ENCODE results near the gene CACNG4.

Gene CACNG4

GRCh38 chr17:67071595-67071994 is 107.1 kb downstream of the CACNG4 start:
- DNase-seq = no peak

GRCh38 chr17:67072885-67073284 is 108.4 kb downstream of the CACNG4 start:
- no peak for DNase-seq

- DNase-seq = no peak
These were observed 110.3 kb downstream of the CACNG4 start for GRCh38 chr17:67074781-67075180.

- no peak for DNase-seq
These were observed 111.8 kb downstream of the CACNG4 start for GRCh38 chr17:67076290-67076689.

- DNase-seq = no peak
These were observed 113.8 kb downstream of the CACNG4 start for GRCh38 chr17:67078292-67078691.

- no peak for DNase-seq
These were observed 115.0 kb downstream of the CACNG4 start for GRCh38 chr17:67079491-67079890.

- DNase-seq = no peak
These were observed 116.3 kb downstream of the CACNG4 start for GRCh38 chr17:67080804-67081203.

GRCh38 chr17:67082107-67082506 is 117.6 kb downstream of the CACNG4 start:
- no peak for DNase-seq

Measured in stimulated activated CD4-positive, alpha-beta T cell treated with anti-CD3 and anti-CD28 coated beads, Interleukin-2, amount 100 ng/mL, for 48 hours (primary cell).